MCF 10A (cell line): Measurements from ENCODE around the gene PLIN5. TPM values are rescaled to one million over a fixed set of nuclear protein-coding genes. Genes with fewer than 3 reads are reported as not detected.

Source experiments
- BruUV-seq: library from RNA; stranded (reverse); fragments of 400-500 nt; replicated peaks from 2 replicates; lab custom pipeline; 2021; lab: Mats Ljungman, UMichigan
- CTCF ChIA-PET: fragments of 300-600 bp; sonication (Branson Sonifier 250); formaldehyde crosslinking; extraction: SDS; loops from one replicate; lab custom pipeline; 2021; ENCODE audit warnings: antibody characterized with exemption, inconsistent platforms; lab: Yijun Ruan, JAX
- POLR2A ChIA-PET: fragments of 300-600, 350-650 bp; sonication (Branson Sonifier 250); formaldehyde crosslinking; extraction: SDS; loops from one replicate; lab custom pipeline; 2020; ENCODE audit warnings: antibody characterized with exemption, inconsistent platforms; lab: Yijun Ruan, JAX
- DNase-seq: peaks from one replicate; pipeline ENCODE4 v3.0.0-alpha.2; 2018; ENCODE audit not compliant: unreplicated experiment
- H3K27ac Mint-ChIP-seq: one replicate; pipeline ENCODE4 v1.8.0; 2022; ENCODE audit warnings: mild to moderate bottlenecking, low read depth, mixed read lengths; ENCODE audit not compliant: unreplicated experiment
- H3K27me3 Mint-ChIP-seq: one replicate; pipeline ENCODE4 v1.8.0; 2022; ENCODE audit warnings: mixed read lengths; ENCODE audit not compliant: insufficient read depth, unreplicated experiment
- H3K36me3 Mint-ChIP-seq: one replicate; pipeline ENCODE4 v1.8.0; 2022; ENCODE audit warnings: mild to moderate bottlenecking, moderate library complexity, mixed read lengths; ENCODE audit not compliant: insufficient read depth, unreplicated experiment
- H3K4me1 Mint-ChIP-seq: one replicate; pipeline ENCODE4 v1.8.0; 2022; ENCODE audit warnings: mixed read lengths; ENCODE audit not compliant: insufficient read depth, unreplicated experiment
- H3K4me3 Mint-ChIP-seq: one replicate; pipeline ENCODE4 v1.8.0; 2022; ENCODE audit warnings: mild to moderate bottlenecking, moderate library complexity, mixed read lengths; ENCODE audit not compliant: unreplicated experiment
- H3K9me3 Mint-ChIP-seq: one replicate; pipeline ENCODE4 v1.8.0; 2022; ENCODE audit warnings: mixed read lengths; ENCODE audit not compliant: unreplicated experiment
- intact Hi-C: fragments of 100-400 bp; cut with micrococcal nuclease; formaldehyde crosslinking; loops from 2 replicates; pipeline ENCODE4 v1.14.1; 2022
- total RNA-seq: library from RNA; stranded (reverse); gene quantifications from 2 replicates; pipeline ENCODE4 v1.2.3, GENCODE V29; 2022
- TF ChIP-seq, protein P1 (sequence below): fragments of 200-600 bp; IDR thresholded peaks from one replicate; pipeline ENCODE4 v1.8.0; 2022; ENCODE audit warnings: antibody characterized with exemption, mild to moderate bottlenecking; ENCODE audit not compliant: unreplicated experiment

Gene PLIN5
- total RNA-seq, 1 experiment from 2014 or later: not detected

DNA sequence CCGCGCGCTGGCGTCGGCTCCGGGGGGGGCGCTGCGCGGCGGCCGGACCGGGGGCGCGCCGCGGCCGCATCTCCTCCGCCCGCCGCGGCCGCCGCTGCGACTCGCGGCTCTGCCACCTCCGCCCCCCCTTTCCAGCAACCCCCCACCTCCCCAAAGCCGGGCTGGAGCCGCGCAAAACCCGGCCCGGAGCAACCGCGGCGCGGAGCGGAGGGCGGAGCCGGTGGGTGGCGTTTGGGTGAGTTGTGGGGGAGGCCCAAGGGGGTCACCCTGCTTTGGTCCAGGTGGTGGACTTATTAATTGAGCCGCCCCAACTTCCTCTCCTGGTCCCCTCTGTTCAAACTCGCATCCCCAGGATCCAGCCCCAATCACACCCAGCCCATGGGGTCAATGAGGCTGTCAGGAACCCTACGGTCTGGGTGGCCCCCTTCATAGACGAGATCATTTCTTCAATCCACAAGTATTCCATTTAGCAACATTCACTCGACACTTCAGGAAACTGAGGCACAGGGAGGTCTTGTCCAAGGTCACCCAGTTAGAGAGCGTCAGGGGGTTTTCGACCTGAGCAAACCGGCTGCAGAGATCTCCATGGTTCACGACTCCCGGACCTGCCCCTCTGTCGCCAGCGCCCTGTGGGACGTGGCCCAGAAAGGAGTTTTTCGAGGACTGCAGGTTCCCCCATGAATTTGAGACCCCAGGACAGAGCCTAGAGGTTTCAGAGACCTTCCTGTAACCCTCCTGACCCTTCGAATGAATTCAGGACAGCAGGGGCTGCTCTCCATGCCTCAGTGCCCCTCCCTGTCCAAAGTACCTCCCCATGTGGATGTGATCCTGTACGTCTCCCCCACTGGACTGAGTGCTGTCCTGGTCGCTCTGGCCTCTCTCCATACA is 46.9 kb upstream of the PLIN5 start:
- H3K4me1 Mint-ChIP-seq: peaks cover 6% of the 10 kb centered on the region
- POLR2A ChIA-PET: no interaction called here
- no peaks in the 10 kb centered on the region for H3K9me3 Mint-ChIP-seq
- DNase-seq: peak; percentile 52
- BruUV-seq: no TSS peak
- no peak overlapping the region for H3K27ac Mint-ChIP-seq
- peaks cover 11% of the 10 kb centered on the region for H3K27me3 Mint-ChIP-seq
- intact Hi-C loops: no loop called here
- TF ChIP-seq, protein P1, sequence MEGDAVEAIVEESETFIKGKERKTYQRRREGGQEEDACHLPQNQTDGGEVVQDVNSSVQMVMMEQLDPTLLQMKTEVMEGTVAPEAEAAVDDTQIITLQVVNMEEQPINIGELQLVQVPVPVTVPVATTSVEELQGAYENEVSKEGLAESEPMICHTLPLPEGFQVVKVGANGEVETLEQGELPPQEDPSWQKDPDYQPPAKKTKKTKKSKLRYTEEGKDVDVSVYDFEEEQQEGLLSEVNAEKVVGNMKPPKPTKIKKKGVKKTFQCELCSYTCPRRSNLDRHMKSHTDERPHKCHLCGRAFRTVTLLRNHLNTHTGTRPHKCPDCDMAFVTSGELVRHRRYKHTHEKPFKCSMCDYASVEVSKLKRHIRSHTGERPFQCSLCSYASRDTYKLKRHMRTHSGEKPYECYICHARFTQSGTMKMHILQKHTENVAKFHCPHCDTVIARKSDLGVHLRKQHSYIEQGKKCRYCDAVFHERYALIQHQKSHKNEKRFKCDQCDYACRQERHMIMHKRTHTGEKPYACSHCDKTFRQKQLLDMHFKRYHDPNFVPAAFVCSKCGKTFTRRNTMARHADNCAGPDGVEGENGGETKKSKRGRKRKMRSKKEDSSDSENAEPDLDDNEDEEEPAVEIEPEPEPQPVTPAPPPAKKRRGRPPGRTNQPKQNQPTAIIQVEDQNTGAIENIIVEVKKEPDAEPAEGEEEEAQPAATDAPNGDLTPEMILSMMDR: no peak
- peak overlapping the region; percentile 62 for H3K4me3 Mint-ChIP-seq
- H3K36me3 Mint-ChIP-seq: no peaks in the 10 kb centered on the region
- CTCF ChIA-PET: no interaction called here

DNA sequence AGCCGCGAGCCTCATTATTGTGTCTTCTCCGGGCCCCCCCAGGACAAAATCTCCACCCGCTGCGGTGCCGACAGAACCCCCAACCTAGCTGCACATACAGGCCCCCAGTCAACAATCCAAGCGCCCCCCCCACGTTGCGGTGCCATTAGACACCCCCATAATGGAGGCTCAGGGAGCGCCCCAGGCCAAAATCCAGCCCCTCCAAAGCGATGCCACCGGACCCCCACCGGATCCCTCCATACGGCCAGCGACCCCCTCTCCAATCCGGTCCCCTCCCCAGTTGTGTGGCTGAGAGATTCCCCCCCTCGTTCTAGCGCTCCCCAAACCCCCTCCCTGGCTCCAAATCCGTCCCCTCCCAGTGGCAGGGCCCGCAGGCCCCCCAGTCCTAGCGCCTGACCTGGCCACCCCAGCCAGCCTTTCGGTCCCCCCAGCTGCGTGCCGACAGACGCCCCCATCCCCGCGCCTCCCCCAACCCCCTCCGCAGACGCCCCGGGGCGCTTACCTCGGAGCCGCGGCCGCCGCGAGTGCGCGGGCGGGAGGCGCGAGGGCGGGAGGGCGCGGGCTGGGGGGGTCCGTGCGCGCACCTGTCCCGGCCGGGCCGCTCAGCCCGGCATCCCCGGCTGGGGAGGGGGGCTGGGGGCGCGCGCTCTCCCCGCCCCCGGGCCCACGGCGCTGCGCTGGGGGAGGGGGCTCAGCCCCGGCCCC is 46.1 kb upstream of the PLIN5 start:
- Mint-ChIP-seq H3K27me3 (peaks cover 11% of the 10 kb centered on the region), H3K27ac (no peak overlapping the region), H3K4me1 (peaks cover 11% of the 10 kb centered on the region), H3K36me3 (no peaks in the 10 kb centered on the region), H3K4me3 (no peak overlapping the region), H3K9me3 (no peaks in the 10 kb centered on the region)
- DNase-seq: no peak
- intact Hi-C loops: no loop called here
- POLR2A ChIA-PET: no interaction called here
- no TSS peak for BruUV-seq
- CTCF ChIA-PET: interaction anchor here (1.0 to 2.7 kb wide), 3 partner anchors 11 to 52 kb away, joined by 3 to 17 read pairs (median 5); no protein-coding TSS in a partner anchor
- TF ChIP-seq, protein P1: no peak

DNA sequence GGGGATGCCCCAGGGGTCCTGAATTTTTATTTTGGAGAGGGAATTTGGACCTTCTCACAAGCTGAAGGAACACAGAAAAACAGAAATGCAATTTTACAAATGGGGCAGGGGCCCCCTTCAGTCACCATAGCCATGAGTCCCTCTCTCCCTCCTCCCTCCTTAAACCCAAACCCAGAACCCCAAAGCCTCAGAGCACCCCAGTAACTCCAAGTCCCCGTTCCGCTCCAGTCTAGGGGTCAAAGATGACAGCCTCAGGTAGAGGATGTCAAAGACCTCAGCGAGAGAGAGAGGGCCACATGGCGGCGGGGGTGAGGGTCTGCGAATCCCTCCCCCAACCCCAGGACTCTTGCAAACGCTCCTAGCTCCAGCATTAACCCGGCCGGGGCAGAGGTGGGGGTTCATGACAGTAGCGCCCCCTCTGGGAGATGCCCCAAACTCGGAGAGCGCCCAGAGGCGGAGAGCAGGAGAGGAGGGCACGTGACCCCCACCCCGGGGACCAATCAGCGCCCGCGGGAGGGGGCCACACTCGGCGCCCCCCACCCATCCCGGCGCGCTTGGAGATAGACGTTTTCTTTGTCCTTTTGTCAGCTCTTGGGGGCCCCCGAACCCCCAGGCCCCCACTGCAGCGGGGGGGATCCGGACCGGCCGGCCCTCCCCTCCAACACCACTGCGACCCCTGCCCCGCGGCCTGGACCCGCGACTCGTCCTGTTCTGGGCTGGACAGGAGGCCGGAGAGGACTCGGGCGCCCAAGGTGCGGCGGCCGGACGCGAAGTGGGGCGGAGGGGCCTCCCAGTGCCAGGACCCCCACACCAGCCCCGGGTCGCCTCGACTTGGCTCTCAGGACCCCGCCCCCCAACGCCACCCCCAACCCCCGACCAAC is 45.2 kb upstream of the PLIN5 start:
- H3K27me3 Mint-ChIP-seq: peaks cover 11% of the 10 kb centered on the region
- no peaks in the 10 kb centered on the region for H3K9me3 Mint-ChIP-seq
- H3K36me3 Mint-ChIP-seq: no peaks in the 10 kb centered on the region
- TF ChIP-seq, protein P1: peak; percentile 6
- no TSS peak for BruUV-seq
- H3K4me3 Mint-ChIP-seq: no peak overlapping the region
- intact Hi-C loops: no loop called here
- peaks cover 20% of the 10 kb centered on the region for H3K4me1 Mint-ChIP-seq
- CTCF ChIA-PET: interaction anchor here (1.0 to 2.7 kb wide), 3 partner anchors 10 to 53 kb away, joined by 3 to 17 read pairs (median 5); no protein-coding TSS in a partner anchor
- POLR2A ChIA-PET: interaction anchor here (0.5 to 1.4 kb wide), 4 partner anchors 53 to 593 kb away, joined by 3 read pairs; no protein-coding TSS in a partner anchor
- H3K27ac Mint-ChIP-seq: no peak overlapping the region
- DNase-seq: no peak
